WERI-Rb-1 (cell line): ENCODE results near the gene AFAP1.

Source experiments
- DNase-seq: peaks from one replicate; pipeline ENCODE4 v3.0.0-alpha.2; 2020
- H3K27ac ChIP-seq: fragments of 250-450 bp; sonication (Bioruptor Pico); 2 replicates; pipeline ENCODE4 v1.5.1; 2020; ENCODE audit warnings: mild to moderate bottlenecking, moderate library complexity
- H3K27me3 ChIP-seq: fragments of 250-450 bp; sonication (Bioruptor Pico); 2 replicates; pipeline ENCODE4 v1.5.1; 2021; ENCODE audit warnings: mild to moderate bottlenecking, low read depth, moderate library complexity; ENCODE audit not compliant: insufficient read depth, severe bottlenecking
- H3K36me3 ChIP-seq: fragments of 250-450 bp; sonication (Bioruptor Pico); 2 replicates; pipeline ENCODE4 v1.5.1; 2020; ENCODE audit warnings: mild to moderate bottlenecking, moderate library complexity
- H3K4me3 ChIP-seq: 2 replicates; pipeline ENCODE4 v1.5.1; 2011; ENCODE audit warnings: low read depth, mild to moderate bottlenecking, control low read depth, low read length
- H3K9me3 ChIP-seq: fragments of 250-450 bp; sonication (Bioruptor Pico); 2 replicates; pipeline ENCODE4 v1.5.1; 2021; ENCODE audit warnings: mild to moderate bottlenecking, moderate library complexity; ENCODE audit not compliant: severe bottlenecking
- CTCF ChIP-seq: IDR thresholded peaks from 2 replicates; pipeline ENCODE4 v1.5.1; 2011; ENCODE audit warnings: low read depth, mild to moderate bottlenecking, control low read depth, inconsistent platforms, low read length

Gene AFAP1

DNA sequence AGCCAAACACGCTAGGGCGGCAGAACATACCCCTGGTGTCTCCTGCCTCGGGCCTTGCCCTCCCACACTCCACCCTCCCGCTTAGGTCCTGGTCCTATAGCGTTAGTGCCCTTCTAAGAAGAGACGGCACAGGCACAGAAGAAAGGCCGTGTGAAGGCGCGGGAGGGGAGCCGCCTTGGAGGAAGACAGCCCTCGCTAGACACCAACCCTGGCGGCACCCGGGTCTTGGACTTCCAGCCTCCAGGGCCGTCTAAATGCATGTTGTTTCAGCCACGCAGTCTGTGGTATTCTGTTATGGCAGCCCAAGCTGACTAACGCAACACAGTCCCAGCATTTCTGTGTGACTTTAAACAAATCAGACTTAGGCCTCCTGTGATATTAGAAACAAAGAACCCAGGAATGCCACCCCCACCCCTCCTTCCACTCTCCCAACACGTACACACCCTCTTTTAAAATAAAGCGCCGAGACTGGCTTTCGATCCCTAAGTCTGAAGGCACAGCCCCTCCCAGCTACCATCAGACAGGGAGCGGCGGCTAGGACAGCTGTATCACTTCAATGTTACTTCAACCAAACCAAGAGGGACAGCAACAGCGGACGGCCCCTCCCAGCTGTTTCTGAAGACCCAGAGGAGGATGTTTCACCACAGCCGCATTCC lies 128.0 kb downstream of the AFAP1 start:
- Histone ChIP-seq H3K27ac (no peak overlapping the region), H3K9me3 (no peaks in the 10 kb centered on the region), H3K27me3 (no peaks in the 10 kb centered on the region), H3K36me3 (peaks cover 26% of the 10 kb centered on the region), H3K4me3 (no peak overlapping the region)
- DNase-seq = no peak
- no peak for TF ChIP-seq CTCF

GRCh38 chr4:7810783-7811535 lies 128.7 kb downstream of the AFAP1 start:
- Histone ChIP-seq H3K27ac (no peak overlapping the region), H3K36me3 (peaks cover 26% of the 10 kb centered on the region), H3K27me3 (no peaks in the 10 kb centered on the region), H3K4me3 (no peak overlapping the region), H3K9me3 (no peaks in the 10 kb centered on the region)
- no peak for TF ChIP-seq CTCF
- no peak for DNase-seq

- DNase-seq = no peak
- no peak overlapping the region for H3K4me3 ChIP-seq
- H3K9me3 ChIP-seq = no peaks in the 10 kb centered on the region
- H3K27ac ChIP-seq = no peak overlapping the region
- TF ChIP-seq CTCF = no peak
- H3K27me3 ChIP-seq = no peaks in the 10 kb centered on the region
- peaks cover 15% of the 10 kb centered on the region for H3K36me3 ChIP-seq
Observed at GRCh38 chr4:7808752-7809151, 130.9 kb downstream of the AFAP1 start.

GRCh38 chr4:7808181-7808580 lies 131.5 kb downstream of the AFAP1 start:
- Histone ChIP-seq H3K27me3 (no peaks in the 10 kb centered on the region), H3K36me3 (peaks cover 15% of the 10 kb centered on the region), H3K9me3 (no peaks in the 10 kb centered on the region), H3K27ac (no peak overlapping the region), H3K4me3 (no peak overlapping the region)
- TF ChIP-seq CTCF = no peak
- DNase-seq = no peak

DNA sequence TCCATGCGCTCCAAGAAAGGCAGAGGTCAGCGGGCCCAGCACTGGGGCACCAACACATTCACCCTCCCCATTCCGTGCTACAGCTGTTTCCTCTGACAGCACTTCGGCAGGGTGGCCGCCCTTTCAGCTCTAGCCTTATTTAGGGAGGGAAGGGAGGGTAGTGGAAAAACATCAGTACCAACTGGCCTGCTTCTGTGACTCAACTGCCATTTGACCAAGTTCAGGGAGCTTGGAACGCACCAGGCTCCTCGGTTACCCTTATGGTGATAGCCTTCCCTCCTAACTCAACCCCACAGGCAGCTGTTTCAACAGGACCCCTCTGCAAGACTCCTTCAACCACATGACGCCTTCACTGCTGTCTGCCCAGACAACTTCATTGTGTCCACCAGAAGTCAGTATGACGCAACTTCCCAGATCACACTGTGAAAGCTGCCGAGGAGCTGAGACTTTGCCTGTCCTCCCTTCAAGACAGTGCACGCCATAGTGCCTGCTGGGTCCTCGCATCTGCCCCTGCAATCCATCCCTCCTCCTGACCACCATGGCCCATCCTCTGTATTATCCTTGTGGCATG lies 132.2 kb downstream of the AFAP1 start:
- Histone ChIP-seq H3K36me3 (peaks cover 17% of the 10 kb centered on the region), H3K27ac (no peak overlapping the region), H3K27me3 (no peaks in the 10 kb centered on the region), H3K9me3 (no peaks in the 10 kb centered on the region), H3K4me3 (no peak overlapping the region)
- no peak for DNase-seq
- TF ChIP-seq CTCF = no peak
